ENCODE data around the gene PCDH9.

DNA sequence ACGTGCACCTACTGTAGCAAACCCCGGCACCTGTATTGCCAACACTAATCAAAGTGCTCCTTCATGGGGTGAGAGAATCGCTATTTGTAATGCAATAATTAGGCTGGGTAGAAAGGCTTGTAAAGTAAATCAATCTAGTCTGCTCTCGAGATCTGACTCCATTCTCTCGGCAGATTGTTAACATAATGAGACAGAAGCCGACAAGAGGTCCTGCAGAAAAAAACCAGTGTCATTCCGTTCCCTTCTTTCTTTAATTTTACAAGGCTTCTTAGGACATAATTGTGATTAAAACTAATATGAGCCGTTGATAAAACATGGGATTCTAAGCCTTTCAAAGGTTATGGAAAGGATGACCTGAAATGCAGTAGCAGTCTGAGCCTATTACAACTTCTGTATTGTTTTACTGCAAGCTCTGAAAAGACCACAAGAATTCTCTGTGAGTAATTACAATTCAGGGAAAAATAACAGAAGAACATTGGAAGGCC, 530.0 kb downstream of the PCDH9 start:
- TF ChIP-seq, protein P1, sequence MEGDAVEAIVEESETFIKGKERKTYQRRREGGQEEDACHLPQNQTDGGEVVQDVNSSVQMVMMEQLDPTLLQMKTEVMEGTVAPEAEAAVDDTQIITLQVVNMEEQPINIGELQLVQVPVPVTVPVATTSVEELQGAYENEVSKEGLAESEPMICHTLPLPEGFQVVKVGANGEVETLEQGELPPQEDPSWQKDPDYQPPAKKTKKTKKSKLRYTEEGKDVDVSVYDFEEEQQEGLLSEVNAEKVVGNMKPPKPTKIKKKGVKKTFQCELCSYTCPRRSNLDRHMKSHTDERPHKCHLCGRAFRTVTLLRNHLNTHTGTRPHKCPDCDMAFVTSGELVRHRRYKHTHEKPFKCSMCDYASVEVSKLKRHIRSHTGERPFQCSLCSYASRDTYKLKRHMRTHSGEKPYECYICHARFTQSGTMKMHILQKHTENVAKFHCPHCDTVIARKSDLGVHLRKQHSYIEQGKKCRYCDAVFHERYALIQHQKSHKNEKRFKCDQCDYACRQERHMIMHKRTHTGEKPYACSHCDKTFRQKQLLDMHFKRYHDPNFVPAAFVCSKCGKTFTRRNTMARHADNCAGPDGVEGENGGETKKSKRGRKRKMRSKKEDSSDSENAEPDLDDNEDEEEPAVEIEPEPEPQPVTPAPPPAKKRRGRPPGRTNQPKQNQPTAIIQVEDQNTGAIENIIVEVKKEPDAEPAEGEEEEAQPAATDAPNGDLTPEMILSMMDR (IDR thresholded peaks at IDR 0.05): no peak
- no peak for TF ChIP-seq POLR2A (IDR thresholded peaks at IDR 0.05)
- TF ChIP-seq EP300 (IDR thresholded peaks at IDR 0.05): no peak
